ENCODE measurements around the gene BBS7.

Gene BBS7, protein sequence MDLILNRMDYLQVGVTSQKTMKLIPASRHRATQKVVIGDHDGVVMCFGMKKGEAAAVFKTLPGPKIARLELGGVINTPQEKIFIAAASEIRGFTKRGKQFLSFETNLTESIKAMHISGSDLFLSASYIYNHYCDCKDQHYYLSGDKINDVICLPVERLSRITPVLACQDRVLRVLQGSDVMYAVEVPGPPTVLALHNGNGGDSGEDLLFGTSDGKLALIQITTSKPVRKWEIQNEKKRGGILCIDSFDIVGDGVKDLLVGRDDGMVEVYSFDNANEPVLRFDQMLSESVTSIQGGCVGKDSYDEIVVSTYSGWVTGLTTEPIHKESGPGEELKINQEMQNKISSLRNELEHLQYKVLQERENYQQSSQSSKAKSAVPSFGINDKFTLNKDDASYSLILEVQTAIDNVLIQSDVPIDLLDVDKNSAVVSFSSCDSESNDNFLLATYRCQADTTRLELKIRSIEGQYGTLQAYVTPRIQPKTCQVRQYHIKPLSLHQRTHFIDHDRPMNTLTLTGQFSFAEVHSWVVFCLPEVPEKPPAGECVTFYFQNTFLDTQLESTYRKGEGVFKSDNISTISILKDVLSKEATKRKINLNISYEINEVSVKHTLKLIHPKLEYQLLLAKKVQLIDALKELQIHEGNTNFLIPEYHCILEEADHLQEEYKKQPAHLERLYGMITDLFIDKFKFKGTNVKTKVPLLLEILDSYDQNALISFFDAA

DNA sequence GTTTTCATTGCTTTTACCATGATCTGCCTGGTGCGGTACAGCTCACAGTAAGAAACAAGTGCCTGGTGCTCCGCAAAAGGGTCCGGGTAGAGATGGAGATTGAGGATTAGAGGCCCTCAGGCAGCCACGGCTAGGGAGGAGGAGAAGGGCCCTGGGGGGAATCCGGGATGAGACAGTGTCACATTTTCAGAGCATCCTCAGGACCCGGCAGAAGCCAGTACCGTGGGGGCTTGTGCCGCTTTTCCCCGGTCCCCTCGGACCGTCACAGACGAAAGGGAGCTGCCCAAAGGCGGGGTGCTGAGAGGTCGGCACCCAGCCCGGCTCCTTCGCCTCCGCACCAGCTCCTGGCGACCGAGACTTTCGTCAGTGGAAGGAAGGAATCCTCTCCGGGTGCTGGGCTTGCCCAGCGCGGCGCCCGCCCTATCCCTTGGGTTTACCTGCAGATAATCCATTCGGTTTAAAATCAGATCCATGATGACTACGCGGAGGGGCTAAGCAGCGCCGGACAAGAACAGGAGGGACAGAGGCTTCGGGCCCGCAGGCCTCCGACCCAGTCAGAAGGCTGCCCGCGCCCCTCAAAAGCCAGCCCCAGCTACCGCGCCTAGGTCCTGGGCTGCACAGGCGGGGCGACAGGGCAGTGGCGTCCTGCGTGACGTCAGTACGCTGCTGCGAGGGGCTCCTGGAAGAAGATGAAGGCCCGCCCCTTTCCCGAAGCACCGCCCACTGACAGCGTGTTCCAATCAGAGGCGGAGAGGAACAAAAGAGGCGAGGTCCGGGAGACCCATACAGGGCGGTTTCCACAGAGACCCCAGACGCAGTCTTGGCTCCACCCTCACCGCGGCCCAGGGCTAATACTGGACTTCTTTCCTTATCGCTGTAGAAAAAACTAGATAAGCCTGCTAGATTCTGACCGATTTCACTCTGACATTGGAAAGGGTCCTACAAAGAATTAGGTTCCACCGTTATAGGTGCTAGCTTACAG, at the start of gene BBS7:
Gene BBS7, minus strand, starts transcription at position 634 of the 982 bp plus-strand sequence. Its CDS starts 161 bp downstream, at position 473.
- peaks cover 14% of the 10 kb centered on the region for H3K36me3 ChIP-seq (ENCODE audit: control insufficient read depth, low read depth, low read length)
- peak within 1 kb of the TSS; percentile 68 for H3K4me3 ChIP-seq (ENCODE audit: low read length)
- H3K4me1 ChIP-seq (ENCODE audit: control insufficient read depth, low read depth, low read length): no peaks in the 10 kb centered on the region
- no peaks in the 10 kb centered on the region for H3K9me3 ChIP-seq (ENCODE audit: control insufficient read depth, low read depth, low read length)
- H3K27me3 ChIP-seq (ENCODE audit: control insufficient read depth, insufficient read depth, low read length): no peaks in the 10 kb centered on the region
- H3K9ac ChIP-seq (ENCODE audit: low read length): peak within 1 kb of the TSS; percentile 54
- H3K27ac ChIP-seq (ENCODE audit: low read length): no peak within 1 kb of the TSS

DNA sequence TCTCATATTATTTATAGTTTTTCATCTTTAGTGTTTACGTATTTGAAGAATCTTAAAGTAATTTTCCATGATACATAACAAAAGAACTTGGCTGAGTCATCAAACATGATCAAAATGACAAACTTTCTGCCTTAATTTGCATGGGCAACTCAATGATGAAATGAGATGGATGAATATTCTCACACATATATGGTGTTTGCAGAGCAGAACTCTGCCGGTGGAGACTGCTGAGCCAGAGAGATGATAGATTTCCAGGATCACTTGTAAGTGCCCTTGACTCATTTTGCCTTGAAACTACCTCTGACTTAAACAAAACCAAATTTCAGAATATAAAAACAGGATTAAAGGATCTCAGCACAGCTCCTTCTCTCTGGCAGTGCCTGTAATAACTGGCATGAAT, 43.4 kb upstream of the BBS7 start:
- H3K36me3 ChIP-seq (ENCODE audit: control insufficient read depth, low read depth, low read length): no peaks in the 10 kb centered on the region
- H3K9ac ChIP-seq (ENCODE audit: low read length): no peak overlapping the region
- H3K4me1 ChIP-seq (ENCODE audit: control insufficient read depth, low read depth, low read length): no peaks in the 10 kb centered on the region
- H3K27ac ChIP-seq (ENCODE audit: low read length): no peak overlapping the region
- no peak overlapping the region for H3K4me3 ChIP-seq (ENCODE audit: low read length)
- no peaks in the 10 kb centered on the region for H3K27me3 ChIP-seq (ENCODE audit: control insufficient read depth, insufficient read depth, low read length)
- no peaks in the 10 kb centered on the region for H3K9me3 ChIP-seq (ENCODE audit: control insufficient read depth, low read depth, low read length)

DNA sequence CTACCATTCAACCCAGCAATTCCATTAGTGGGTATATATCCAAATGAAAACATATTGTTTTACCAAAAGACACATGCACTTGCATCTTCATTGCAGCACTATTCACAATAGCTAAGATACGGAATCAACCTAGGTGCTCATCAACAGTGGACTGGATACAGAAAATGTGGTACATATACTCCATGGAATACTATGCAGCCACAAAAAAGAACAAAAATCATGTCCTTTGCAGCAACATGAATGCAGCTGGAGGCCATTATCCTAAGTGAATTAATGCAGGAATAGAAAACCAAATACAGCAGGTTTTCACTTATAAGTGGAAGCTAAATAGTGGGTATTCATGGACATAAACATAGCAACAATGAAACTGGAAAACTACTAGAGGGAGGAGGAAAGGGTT, 38.1 kb upstream of the BBS7 start:
- Histone ChIP-seq H3K27ac (ENCODE audit: low read length) (no peak overlapping the region), H3K4me1 (ENCODE audit: control insufficient read depth, low read depth, low read length) (peaks cover 4% of the 10 kb centered on the region), H3K4me3 (ENCODE audit: low read length) (no peak overlapping the region), H3K27me3 (ENCODE audit: control insufficient read depth, insufficient read depth, low read length) (no peaks in the 10 kb centered on the region), H3K9ac (ENCODE audit: low read length) (no peak overlapping the region), H3K9me3 (ENCODE audit: control insufficient read depth, low read depth, low read length) (no peaks in the 10 kb centered on the region), H3K36me3 (ENCODE audit: control insufficient read depth, low read depth, low read length) (no peaks in the 10 kb centered on the region)

DNA sequence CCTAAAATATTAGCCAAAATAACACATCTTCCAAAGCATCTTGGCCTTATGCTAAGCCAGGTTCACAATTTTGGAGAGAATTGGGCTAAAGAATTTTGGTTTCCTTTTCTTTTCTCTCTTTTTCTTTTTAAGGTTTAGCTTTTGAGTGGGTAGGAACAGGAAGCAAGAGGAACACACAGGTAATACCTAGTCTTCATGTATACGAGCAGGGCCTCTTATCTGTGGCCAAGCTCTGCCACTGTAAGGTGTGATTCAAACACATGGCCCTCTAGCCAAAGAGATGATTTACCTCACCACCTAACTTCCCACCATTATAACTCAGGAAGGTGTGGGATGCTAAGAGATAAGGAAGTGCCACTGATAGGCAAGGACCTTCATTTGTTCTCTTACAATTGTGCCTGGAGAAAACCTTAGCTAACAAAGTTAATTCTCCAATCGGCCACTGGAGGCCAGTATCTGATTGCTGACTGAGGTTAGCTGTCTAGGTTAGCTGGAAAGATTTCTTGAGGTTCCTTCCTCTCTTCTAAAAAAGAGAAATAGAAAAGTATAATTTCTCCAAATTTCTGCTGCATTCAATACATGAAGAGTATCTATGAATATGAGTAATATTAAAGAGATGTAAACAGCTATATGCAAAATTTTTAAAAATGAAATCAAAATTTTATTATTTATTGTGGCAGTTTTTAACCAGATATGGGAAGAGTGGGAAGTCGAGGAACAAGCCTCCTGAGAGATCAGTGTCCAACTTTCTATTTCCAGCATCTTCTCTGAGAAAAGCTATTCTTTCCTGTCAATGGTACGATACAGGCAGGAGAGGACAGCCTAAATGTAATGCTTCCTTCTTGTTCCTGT, 30.1 kb upstream of the BBS7 start:
- no peak overlapping the region for H3K27ac ChIP-seq (ENCODE audit: low read length)
- no peak overlapping the region for H3K9ac ChIP-seq (ENCODE audit: low read length)
- H3K27me3 ChIP-seq (ENCODE audit: control insufficient read depth, insufficient read depth, low read length): no peaks in the 10 kb centered on the region
- no peaks in the 10 kb centered on the region for H3K36me3 ChIP-seq (ENCODE audit: control insufficient read depth, low read depth, low read length)
- H3K4me3 ChIP-seq (ENCODE audit: low read length): no peak overlapping the region
- H3K9me3 ChIP-seq (ENCODE audit: control insufficient read depth, low read depth, low read length): no peaks in the 10 kb centered on the region
- H3K4me1 ChIP-seq (ENCODE audit: control insufficient read depth, low read depth, low read length): no peaks in the 10 kb centered on the region

DNA sequence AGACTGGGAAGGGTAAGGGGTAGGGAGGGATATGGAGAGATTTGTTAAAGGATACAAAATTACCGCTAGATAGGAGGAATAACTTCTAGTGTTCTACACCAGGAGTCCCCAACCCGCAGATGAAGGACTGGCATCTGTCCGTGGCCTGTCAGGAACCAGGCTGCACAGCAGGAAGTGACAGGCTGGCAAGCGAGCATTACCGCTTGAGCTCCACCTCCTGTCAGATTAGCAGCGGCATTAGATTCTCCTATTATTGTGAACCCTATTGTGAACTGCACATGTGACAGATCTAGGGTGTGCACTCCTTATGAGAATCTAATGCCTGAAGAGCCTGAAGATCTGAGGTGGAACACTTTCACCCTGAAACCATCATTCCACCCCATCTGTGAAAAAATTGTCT, 27.9 kb upstream of the BBS7 start:
- H3K9ac ChIP-seq (ENCODE audit: low read length): no peak overlapping the region
- no peaks in the 10 kb centered on the region for H3K36me3 ChIP-seq (ENCODE audit: control insufficient read depth, low read depth, low read length)
- no peaks in the 10 kb centered on the region for H3K9me3 ChIP-seq (ENCODE audit: control insufficient read depth, low read depth, low read length)
- no peak overlapping the region for H3K27ac ChIP-seq (ENCODE audit: low read length)
- H3K4me1 ChIP-seq (ENCODE audit: control insufficient read depth, low read depth, low read length): no peaks in the 10 kb centered on the region
- H3K4me3 ChIP-seq (ENCODE audit: low read length): no peak overlapping the region
- H3K27me3 ChIP-seq (ENCODE audit: control insufficient read depth, insufficient read depth, low read length): no peaks in the 10 kb centered on the region

DNA sequence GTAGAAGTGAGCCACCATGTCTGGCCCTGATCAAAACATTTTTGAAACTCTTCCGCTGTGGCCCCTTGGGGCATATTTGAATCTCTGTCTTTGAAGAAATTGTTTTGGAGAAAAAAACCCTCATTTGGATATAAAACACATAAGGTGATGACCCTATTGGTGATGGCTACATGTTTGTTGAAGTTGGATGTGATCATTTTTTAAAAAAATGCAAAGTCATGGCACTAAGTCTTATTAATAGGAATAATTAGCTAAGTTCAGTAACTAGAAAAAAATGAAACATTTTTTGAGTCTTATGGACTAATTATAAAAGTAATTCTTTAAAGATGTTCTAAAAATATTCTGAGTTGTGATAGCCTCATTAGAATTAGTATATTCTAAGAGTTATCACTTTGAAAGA, 17.9 kb upstream of the BBS7 start:
- Histone ChIP-seq H3K4me1 (ENCODE audit: control insufficient read depth, low read depth, low read length) (peaks cover 3% of the 10 kb centered on the region), H3K27ac (ENCODE audit: low read length) (no peak overlapping the region), H3K27me3 (ENCODE audit: control insufficient read depth, insufficient read depth, low read length) (no peaks in the 10 kb centered on the region), H3K36me3 (ENCODE audit: control insufficient read depth, low read depth, low read length) (no peaks in the 10 kb centered on the region), H3K9me3 (ENCODE audit: control insufficient read depth, low read depth, low read length) (no peaks in the 10 kb centered on the region), H3K9ac (ENCODE audit: low read length) (no peak overlapping the region), H3K4me3 (ENCODE audit: low read length) (no peak overlapping the region)

DNA sequence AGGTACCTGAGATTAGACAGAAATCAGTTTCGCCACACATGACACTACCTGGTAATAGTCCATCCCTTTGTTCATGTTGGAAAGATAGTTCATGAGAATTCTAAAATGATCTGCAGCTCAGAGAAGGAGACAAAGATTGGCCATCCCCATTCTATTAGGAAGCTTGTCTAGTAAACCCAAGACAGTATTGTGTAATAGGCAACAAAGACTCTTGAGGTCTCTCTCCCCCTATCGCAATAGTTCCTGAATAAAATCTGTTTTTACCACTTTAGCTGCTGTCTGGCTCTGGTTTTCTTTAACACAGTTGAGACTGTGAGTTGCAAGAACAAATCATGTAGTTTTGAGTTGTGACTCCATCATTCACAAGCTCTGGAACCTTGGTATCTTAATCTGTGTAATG, 14.8 kb upstream of the BBS7 start:
- Histone ChIP-seq H3K9me3 (ENCODE audit: control insufficient read depth, low read depth, low read length) (no peaks in the 10 kb centered on the region), H3K4me1 (ENCODE audit: control insufficient read depth, low read depth, low read length) (peaks cover 3% of the 10 kb centered on the region), H3K4me3 (ENCODE audit: low read length) (no peak overlapping the region), H3K9ac (ENCODE audit: low read length) (no peak overlapping the region), H3K27ac (ENCODE audit: low read length) (no peak overlapping the region), H3K36me3 (ENCODE audit: control insufficient read depth, low read depth, low read length) (no peaks in the 10 kb centered on the region), H3K27me3 (ENCODE audit: control insufficient read depth, insufficient read depth, low read length) (no peaks in the 10 kb centered on the region)

DNA sequence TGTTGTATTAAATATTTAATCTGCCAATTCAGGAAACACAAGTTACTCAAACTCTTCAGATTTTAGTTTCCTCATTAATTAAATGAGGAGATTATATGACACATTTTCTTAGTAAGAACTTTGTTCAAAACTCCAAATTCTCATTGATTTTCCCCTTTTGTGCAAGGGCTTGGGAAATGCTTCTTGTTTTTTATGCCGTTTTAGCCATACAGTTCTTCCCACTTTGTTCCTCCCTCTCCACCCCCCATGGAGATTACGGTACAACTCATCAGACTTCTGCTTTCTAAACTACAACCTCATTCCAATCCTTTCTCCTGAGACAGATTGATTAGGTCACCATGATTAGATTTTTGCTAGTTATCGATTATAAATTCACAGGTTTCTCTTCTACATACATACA, 10.9 kb upstream of the BBS7 start:
- Histone ChIP-seq H3K4me3 (ENCODE audit: low read length) (no peak overlapping the region), H3K9ac (ENCODE audit: low read length) (no peak overlapping the region), H3K27me3 (ENCODE audit: control insufficient read depth, insufficient read depth, low read length) (no peaks in the 10 kb centered on the region), H3K36me3 (ENCODE audit: control insufficient read depth, low read depth, low read length) (no peaks in the 10 kb centered on the region), H3K27ac (ENCODE audit: low read length) (no peak overlapping the region), H3K9me3 (ENCODE audit: control insufficient read depth, low read depth, low read length) (no peaks in the 10 kb centered on the region), H3K4me1 (ENCODE audit: control insufficient read depth, low read depth, low read length) (peaks cover 3% of the 10 kb centered on the region)

DNA sequence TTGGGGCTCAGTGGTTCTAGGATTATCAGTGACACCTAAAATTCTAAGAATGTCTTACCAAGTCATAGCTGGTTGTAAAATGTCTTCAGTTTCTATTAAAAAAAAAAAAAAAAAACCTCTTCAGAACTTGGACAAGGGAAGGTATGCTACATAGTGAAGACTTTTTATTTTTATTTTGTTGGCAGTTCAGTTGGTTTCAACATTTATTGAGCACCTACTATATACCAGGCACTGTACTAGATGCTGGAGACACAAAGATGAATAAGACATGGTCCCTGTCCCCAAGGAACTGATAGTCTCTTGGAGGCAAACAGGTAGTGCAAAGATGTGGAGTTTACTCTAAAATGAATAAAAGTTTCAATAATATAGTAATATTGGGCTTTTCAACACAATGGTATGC, 8.9 kb upstream of the BBS7 start:
- no peaks in the 10 kb centered on the region for H3K27me3 ChIP-seq (ENCODE audit: control insufficient read depth, insufficient read depth, low read length)
- H3K4me3 ChIP-seq (ENCODE audit: low read length): no peak overlapping the region
- H3K9ac ChIP-seq (ENCODE audit: low read length): no peak overlapping the region
- no peaks in the 10 kb centered on the region for H3K36me3 ChIP-seq (ENCODE audit: control insufficient read depth, low read depth, low read length)
- no peak overlapping the region for H3K27ac ChIP-seq (ENCODE audit: low read length)
- peaks cover 3% of the 10 kb centered on the region for H3K4me1 ChIP-seq (ENCODE audit: control insufficient read depth, low read depth, low read length)
- H3K9me3 ChIP-seq (ENCODE audit: control insufficient read depth, low read depth, low read length): no peaks in the 10 kb centered on the region

DNA sequence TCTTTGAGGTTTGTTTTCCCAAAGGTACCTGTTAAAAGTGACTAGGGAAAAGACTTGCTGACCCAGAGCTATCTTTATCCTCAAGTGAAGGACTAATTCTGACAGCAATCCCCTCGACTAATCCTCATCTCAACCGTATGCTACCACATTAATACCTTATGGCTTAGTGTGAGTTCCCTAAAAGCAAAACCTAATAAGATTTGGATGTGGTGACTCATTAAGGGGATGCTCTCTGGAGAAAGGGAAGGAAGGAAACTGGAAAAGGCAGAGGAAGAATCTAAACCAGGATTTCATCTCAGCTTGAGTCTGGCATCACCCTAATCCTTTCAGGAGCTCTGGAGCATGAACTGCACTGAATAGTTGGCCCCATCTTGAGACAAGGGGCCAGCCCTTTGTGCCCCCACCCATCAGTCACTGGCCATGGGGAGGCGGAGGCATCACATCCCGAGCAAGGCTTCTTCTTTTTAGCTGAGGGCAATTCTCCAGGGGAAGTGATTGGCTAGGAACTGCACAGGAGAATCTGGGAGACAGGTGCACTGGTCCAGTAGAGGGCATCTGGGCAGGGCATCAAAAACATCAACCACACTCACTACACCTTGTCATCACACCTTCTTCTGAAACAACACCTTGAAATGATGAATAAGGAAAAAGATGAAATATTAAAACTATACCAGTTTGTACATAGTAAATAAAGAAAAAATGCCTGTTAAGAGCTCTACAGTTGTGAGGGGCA, 6.9 kb upstream of the BBS7 start:
- H3K4me1 ChIP-seq (ENCODE audit: control insufficient read depth, low read depth, low read length): no peaks in the 10 kb centered on the region
- H3K9me3 ChIP-seq (ENCODE audit: control insufficient read depth, low read depth, low read length): no peaks in the 10 kb centered on the region
- no peaks in the 10 kb centered on the region for H3K36me3 ChIP-seq (ENCODE audit: control insufficient read depth, low read depth, low read length)
- H3K9ac ChIP-seq (ENCODE audit: low read length): no peak overlapping the region
- no peak overlapping the region for H3K27ac ChIP-seq (ENCODE audit: low read length)
- H3K4me3 ChIP-seq (ENCODE audit: low read length): no peak overlapping the region
- H3K27me3 ChIP-seq (ENCODE audit: control insufficient read depth, insufficient read depth, low read length): no peaks in the 10 kb centered on the region
